Kasumi-1 (cell line): Measurements from ENCODE around the gene VEGFB.

Source experiments
- DNase-seq, 2 experiments: peaks; one replicate each; lab custom pipeline; 2025; lab: John Stamatoyannopoulos, UW

The VEGFB gene

GRCh38 chr11:64211181-64211872 lies 23.1 kb upstream of the VEGFB start:
- no peak for DNase-seq

- DNase-seq = no peak
These were observed 17.5 kb upstream of the VEGFB start for GRCh38 chr11:64216879-64217278.

- no peak for DNase-seq
These were observed 15.6 kb upstream of the VEGFB start for GRCh38 chr11:64218628-64219353.

- no peak for DNase-seq
These were observed 15.1 kb upstream of the VEGFB start for GRCh38 chr11:64219354-64219684.

- DNase-seq = no peak
These were observed 14.6 kb upstream of the VEGFB start for GRCh38 chr11:64219755-64220154.

GRCh38 chr11:64220271-64220670 lies 14.1 kb upstream of the VEGFB start:
- DNase-seq = no peak

GRCh38 chr11:64220798-64221197 lies 13.6 kb upstream of the VEGFB start:
- no peak for DNase-seq

- no peak for DNase-seq
These were observed 11.8 kb upstream of the VEGFB start for GRCh38 chr11:64222651-64223000.

- no peak for DNase-seq
These were observed 11.3 kb upstream of the VEGFB start for GRCh38 chr11:64223001-64223651.

GRCh38 chr11:64224151-64224890 lies 10.1 kb upstream of the VEGFB start:
- no peak for DNase-seq

- DNase-seq = no peak
These were observed 9.3 kb upstream of the VEGFB start for GRCh38 chr11:64224891-64225607.

- peak; percentile 78 to 80 for DNase-seq
These were observed 8.5 kb upstream of the VEGFB start, which contains the start of the genes NUDT22 and TRPT1 for GRCh38 chr11:64225608-64226506. Gene NUDT22, plus strand, starts transcription at chr11:64226274. Its CDS starts 379 bp downstream, at chr11:64226653. Gene TRPT1, minus strand, starts transcription at chr11:64226186. Its CDS starts 326 bp downstream, at chr11:64225860.

GRCh38 chr11:64226507-64227051 lies 7.8 kb upstream of the VEGFB start:
- DNase-seq = peak; percentile 76 to 77

- DNase-seq = no peak
These were observed 6.9 kb upstream of the VEGFB start for GRCh38 chr11:64227405-64227956.

GRCh38 chr11:64229090-64229743 lies 5.2 kb upstream of the VEGFB start:
- no peak for DNase-seq

GRCh38 chr11:64229744-64230170 lies 4.6 kb upstream of the VEGFB start:
- no peak for DNase-seq

GRCh38 chr11:64230171-64230984 lies 4.0 kb upstream of the VEGFB start, which contains the start of gene DNAJC4:
Gene DNAJC4, plus strand, starts transcription at chr11:64230548. Its CDS starts 307 bp downstream, at chr11:64230855.
- peak; percentile 65 to 72 for DNase-seq

- DNase-seq = no peak
These were observed 3.4 kb upstream of the VEGFB start for GRCh38 chr11:64230985-64231365.
